RWPE1 (cell line): ENCODE results near the gene SNX14.
"Not testable (repeated sequence)": the region's sequence is repeated elsewhere in the genome, so short reads cannot be mapped to it uniquely, and the experiment has no call there.

Source experiments
- CTCF ChIA-PET: fragments of 350-600 bp; sonication (Branson Sonifier 250); formaldehyde crosslinking; extraction: SDS; loops from one replicate; lab custom pipeline; 2021; lab: Yijun Ruan, JAX
- POLR2A ChIA-PET: fragments of 400-600 bp; formaldehyde crosslinking; extraction: SDS; loops from one replicate; lab custom pipeline; 2020; ENCODE audit warnings: antibody characterized with exemption; ENCODE audit not compliant: low non-redundant PET; lab: Yijun Ruan, JAX
- DNase-seq: peaks from one replicate; pipeline ENCODE4 v3.0.0; 2012; ENCODE audit warnings: low spot score
- H3K27ac ChIP-seq: fragments of 450-650 bp; 2 replicates; pipeline ENCODE4 v1.5.1; 2017
- CTCF ChIP-seq: fragments of 450-650 bp; conservative IDR thresholded peaks from 2 replicates; pipeline ENCODE4 v1.5.1; 2017; ENCODE audit warnings: low read depth, mild to moderate bottlenecking

SNX14 gene

GRCh38 chr6:85637579-85637978, 43.9 kb upstream of the SNX14 start:
- no peak for DNase-seq
- ChIA-PET CTCF (no interaction called here), POLR2A (no interaction called here)
- no peak overlapping the region for H3K27ac ChIP-seq
- no peak for TF ChIP-seq CTCF

DNA sequence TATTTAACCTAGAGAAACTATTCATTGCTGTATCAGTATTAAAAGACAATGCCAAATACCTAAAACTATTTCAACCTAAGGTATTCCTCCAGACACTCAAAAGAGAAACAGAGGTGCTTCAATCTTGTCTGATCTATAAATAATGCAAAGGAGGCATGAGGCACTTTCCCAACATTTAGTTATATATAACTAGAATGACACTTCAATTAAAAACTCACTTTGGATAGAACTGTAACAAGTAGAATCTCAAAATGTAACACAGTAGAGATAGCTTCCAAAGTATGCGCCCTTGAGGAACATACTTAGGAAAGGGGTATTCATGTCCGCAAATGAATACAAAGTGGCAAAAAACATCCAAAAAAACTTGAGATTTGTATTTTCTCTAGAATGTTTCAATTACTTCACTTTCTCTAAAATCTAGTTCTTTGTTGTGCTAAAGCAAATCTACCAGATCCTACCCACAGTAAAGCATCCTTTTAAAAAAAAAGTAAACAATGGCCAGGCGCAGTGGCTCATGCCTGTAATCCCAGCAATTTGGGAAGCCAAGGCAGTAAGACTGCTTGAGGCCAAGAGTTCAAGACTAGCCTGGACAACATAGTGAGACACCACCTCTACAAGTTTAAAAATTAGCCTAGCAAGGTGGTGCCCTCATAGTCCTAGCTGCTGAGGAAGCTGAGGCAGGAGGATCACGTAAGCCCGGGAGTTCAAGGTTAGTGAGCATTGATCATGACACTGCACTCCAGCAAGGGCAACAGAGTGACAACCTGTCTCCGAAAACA, 38.7 kb upstream of the SNX14 start:
- CTCF ChIA-PET, result no interaction called here
- no peak for DNase-seq
- POLR2A ChIA-PET, result interaction anchor here (0.7 kb wide), 1 partner anchor 10 kb away, joined by 4 read pairs; the partner anchor contains the start of gene SYNCRIP
- H3K27ac ChIP-seq, result peak overlapping the region; percentile 23; the same call in 1 of the 2 replicates
- TF ChIP-seq CTCF, result no peak

DNA sequence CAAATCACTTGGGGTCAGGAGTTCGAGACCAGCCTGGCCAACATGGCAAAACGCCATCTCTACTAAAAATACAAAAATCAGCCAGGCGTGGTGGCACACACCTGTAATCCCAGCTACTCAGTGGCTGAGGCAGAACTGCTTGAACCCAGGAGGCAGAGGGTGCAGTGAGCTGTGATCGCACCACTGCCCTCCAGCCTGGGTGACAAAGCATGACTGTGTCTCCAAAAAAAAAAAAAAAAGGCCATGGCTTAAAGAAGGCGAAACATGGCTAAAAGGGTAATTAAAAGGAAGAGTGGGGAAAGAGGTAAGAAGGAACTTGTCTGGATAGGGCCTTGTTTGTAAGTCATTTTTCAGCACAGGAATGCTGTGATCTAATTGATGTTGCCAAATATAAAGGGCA, 37.5 kb upstream of the SNX14 start:
- POLR2A ChIA-PET, DNase-seq, H3K27ac ChIP-seq, CTCF ChIA-PET: not testable (repeated sequence)

GRCh38 chr6:85628353-85628752, 34.7 kb upstream of the SNX14 start:
- ChIA-PET CTCF (no interaction called here), POLR2A (no interaction called here)
- no peak overlapping the region for H3K27ac ChIP-seq
- no peak for TF ChIP-seq CTCF
- no peak for DNase-seq

GRCh38 chr6:85620308-85620707, 26.6 kb upstream of the SNX14 start:
- TF ChIP-seq CTCF, result no peak
- no peak for DNase-seq
- POLR2A ChIA-PET, result interaction anchor here (0.6 kb wide), 1 partner anchor 19 kb away, joined by 13 read pairs; no protein-coding TSS in a partner anchor
- H3K27ac ChIP-seq, result no peak overlapping the region
- CTCF ChIA-PET, result interaction anchor here (0.7 kb wide), 1 partner anchor 20 kb away, joined by 3 read pairs; no protein-coding TSS in a partner anchor

- no peak for DNase-seq
- H3K27ac ChIP-seq, result no peak overlapping the region
- no peak for TF ChIP-seq CTCF
- POLR2A ChIA-PET, result no interaction called here
- CTCF ChIA-PET, result no interaction called here
Observed at GRCh38 chr6:85614780-85615179, 21.1 kb upstream of the SNX14 start.
